GM13976 (cell line): ENCODE measurements around the gene P4HA3.

Experiments
- DNase-seq: peaks from one replicate; pipeline ENCODE4 v3.0.0; 2012; ENCODE audit warnings: low spot score
- CTCF ChIP-seq: IDR thresholded peaks from 2 replicates; pipeline ENCODE4 v1.5.1; 2012; ENCODE audit warnings: borderline replicate concordance, mild to moderate bottlenecking; ENCODE audit not compliant: insufficient read depth; ENCODE audit errors: extremely low read depth, missing control alignments, control extremely low read depth
- in situ Hi-C: fragments of 300-500 bp; cut with MboI; formaldehyde crosslinking; loops from one replicate; pipeline ENCODE4 v1.12.0; 2022; ENCODE audit warnings: low sequenced_read_pairs, mixed read lengths, inconsistent platforms; ENCODE audit not compliant: unreplicated experiment

P4HA3 gene

GRCh38 chr11:74278103-74278502 is 33.3 kb downstream of the P4HA3 start:
- no peak for TF ChIP-seq CTCF
- DNase-seq = no peak
- in situ Hi-C loops = no loop called here

- no peak for TF ChIP-seq CTCF
- in situ Hi-C loops = no loop called here
- no peak for DNase-seq
Measured at GRCh38 chr11:74276581-74276980, 34.9 kb downstream of the P4HA3 start.

DNA sequence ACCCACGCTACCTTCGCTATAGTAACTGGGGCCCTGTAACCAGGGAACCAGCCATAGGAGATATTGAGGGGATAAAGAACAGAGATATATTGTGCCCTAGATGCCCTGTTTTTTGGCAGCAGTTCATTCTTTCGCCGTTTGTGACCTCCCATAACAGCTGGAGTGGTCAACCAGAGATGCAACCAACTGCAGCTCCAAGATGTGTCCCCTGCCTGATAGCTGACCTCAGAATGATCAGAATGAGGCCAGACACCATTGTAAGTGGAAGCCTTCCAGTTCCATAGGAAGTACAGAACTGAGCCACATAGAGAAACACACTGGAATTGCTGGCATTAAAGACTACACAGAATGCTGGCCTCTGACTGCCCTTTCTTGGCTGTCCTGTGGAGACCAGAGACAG is 39.2 kb downstream of the P4HA3 start:
- DNase-seq = no peak
- TF ChIP-seq CTCF = no peak
- in situ Hi-C loops = no loop called here

DNA sequence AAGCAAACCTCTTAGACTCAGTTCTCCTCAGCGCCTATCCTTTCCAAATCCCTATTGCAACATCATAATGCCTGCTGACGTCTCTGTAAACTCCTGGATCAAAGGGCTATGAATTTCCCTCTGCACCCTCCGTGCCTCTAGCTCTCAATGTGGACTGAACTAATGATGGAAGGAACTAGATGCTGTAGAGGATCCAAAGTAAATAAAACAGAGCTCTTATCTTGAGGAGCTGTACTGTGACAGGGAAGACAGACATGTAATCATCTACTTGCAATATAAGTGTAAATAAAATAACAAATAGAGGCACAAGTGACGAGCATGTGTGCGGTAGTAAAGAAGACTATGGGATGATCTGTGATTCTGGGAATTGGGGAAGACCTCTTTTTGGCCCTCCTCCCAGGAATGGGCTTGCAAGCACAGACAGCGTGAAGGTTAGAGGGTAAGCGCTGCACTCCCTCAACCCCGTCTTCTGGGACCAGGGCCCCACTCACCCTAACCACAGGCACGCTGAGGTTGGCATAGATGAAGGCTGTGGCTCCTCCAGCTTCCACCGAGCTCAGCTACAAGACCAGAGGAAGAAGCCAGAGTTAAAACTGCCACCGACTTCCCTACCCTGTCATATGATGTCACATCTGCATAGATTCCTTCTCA is 42.2 kb downstream of the P4HA3 start:
- no peak for TF ChIP-seq CTCF
- in situ Hi-C loops = no loop called here
- no peak for DNase-seq

DNA sequence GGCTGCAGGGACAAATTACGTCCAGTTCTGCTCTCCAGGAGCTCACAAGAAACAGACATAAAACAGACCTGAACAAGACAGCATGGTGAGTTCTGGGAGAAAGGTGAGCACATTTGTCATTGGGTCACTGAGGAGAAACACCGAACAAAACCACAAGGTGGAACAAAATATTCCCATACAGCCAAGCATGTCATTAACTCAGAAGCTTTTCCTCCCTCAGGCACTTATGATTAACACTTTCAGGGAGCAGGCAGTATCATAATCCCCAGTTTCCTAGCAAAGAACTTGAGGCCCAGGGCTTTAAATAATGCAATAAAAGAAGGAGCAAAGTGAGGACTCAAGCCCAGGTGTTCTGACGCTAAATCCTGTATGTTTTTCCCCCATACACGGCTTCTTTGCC is 43.0 kb downstream of the P4HA3 start:
- no peak for DNase-seq
- in situ Hi-C loops = no loop called here
- no peak for TF ChIP-seq CTCF

DNA sequence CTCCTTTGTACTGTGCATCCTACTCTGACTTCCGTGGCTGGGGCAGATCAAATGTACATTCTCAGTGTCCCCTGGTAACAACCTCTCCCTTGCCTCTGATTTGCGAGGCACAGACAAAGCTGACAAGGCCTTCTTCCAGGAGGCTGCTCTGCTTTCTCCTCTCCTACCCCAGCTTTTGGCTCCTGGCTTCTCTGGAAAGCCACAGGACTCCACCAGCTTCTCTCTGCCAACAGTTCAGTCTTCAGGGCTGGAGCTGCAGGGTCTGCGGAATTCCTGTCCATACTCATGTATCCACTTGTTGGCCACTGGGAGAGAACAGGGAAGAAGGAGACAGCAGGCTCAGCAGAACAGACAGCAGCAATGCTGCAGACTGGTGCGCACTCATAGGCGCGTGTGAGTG is 44.4 kb downstream of the P4HA3 start:
- no peak for DNase-seq
- no peak for TF ChIP-seq CTCF
- in situ Hi-C loops = no loop called here
